SJSA1 (cell line): ENCODE results near the gene BRD4. TPM values are rescaled to one million over a fixed set of nuclear protein-coding genes. Genes with fewer than 3 reads are reported as not detected.

Source experiments
- DNase-seq, 2 experiments: peaks; one replicate each; pipeline ENCODE4 v3.0.0-alpha.2; 2015 to 2020; ENCODE audit warnings: low spot score in 2 of 2, low read depth in 1 of 2
- H3K27ac ChIP-seq: fragments of 250-450 bp; sonication (Bioruptor Pico); 2 replicates; pipeline ENCODE4 v1.5.1; 2020; ENCODE audit warnings: mild to moderate bottlenecking, moderate library complexity
- H3K27me3 ChIP-seq: fragments of 250-450 bp; sonication (Bioruptor Pico); replicated peaks from 2 replicates; pipeline ENCODE4 v1.5.1; 2020; ENCODE audit warnings: mild to moderate bottlenecking, moderate library complexity
- H3K36me3 ChIP-seq: fragments of 250-450 bp; sonication (Bioruptor Pico); 2 replicates; pipeline ENCODE4 v1.5.1; 2020; ENCODE audit warnings: mild to moderate bottlenecking
- H3K4me1 ChIP-seq: fragments of 250-450 bp; sonication (Bioruptor Pico); replicated peaks from 2 replicates; pipeline ENCODE4 v1.6.1; 2021; ENCODE audit warnings: mild to moderate bottlenecking
- H3K4me3 ChIP-seq: fragments of 250-450 bp; sonication (Bioruptor Pico); 2 replicates; pipeline ENCODE4 v1.5.1; 2020; ENCODE audit warnings: mild to moderate bottlenecking
- H3K9me3 ChIP-seq: fragments of 250-450 bp; sonication (Bioruptor Pico); replicated peaks from 2 replicates; pipeline ENCODE4 v1.5.1; 2020; ENCODE audit warnings: mild to moderate bottlenecking
- total RNA-seq: library from RNA; depleted of rRNA; stranded (reverse); fragments of >200 nt; shearing (Covaris generic); gene quantifications from 2 replicates; pipeline ENCODE4 v1.2.3, GENCODE V29; 2014; rRNA removed

BRD4 gene
- total RNA-seq, 1 experiment from 2014 or later = 15.8 TPM

- Histone ChIP-seq H3K4me1 (no peaks in the 10 kb centered on the region), H3K27me3 (no peaks in the 10 kb centered on the region), H3K36me3 (peaks cover 78% of the 10 kb centered on the region), H3K27ac (no peak overlapping the region), H3K4me3 (no peak overlapping the region), H3K9me3 (no peaks in the 10 kb centered on the region)
- no peak for DNase-seq
Measured at GRCh38 chr19:15188851-15189250, 143.5 kb downstream of the BRD4 start.

GRCh38 chr19:15187026-15188007, 145.0 kb downstream of the BRD4 start:
- Histone ChIP-seq H3K27me3 (no peaks in the 10 kb centered on the region), H3K27ac (no peak overlapping the region), H3K4me1 (no peaks in the 10 kb centered on the region), H3K4me3 (no peak overlapping the region), H3K9me3 (no peaks in the 10 kb centered on the region), H3K36me3 (peaks cover 69% of the 10 kb centered on the region)
- no peak for DNase-seq

Other genes starting within 250 kb of the BRD4 start
- 117 and 118 TPM in 2 replicates for gene SYDE1, start 225.1 kb downstream of the BRD4 start, total RNA-seq
- gene NOTCH3, start 131.5 kb downstream of the BRD4 start, total RNA-seq = 25.4 and 33.1 TPM in 2 replicates
- 0.08 TPM in 1 of 2 replicates, not detected in the other for gene EPHX3, start 100.1 kb downstream of the BRD4 start, total RNA-seq
- gene AKAP8, start 47.2 kb upstream of the BRD4 start, total RNA-seq = 10.9 and 27.5 TPM in 2 replicates
- 76.3 and 82.0 TPM in 2 replicates for gene AKAP8L, start 86.4 kb upstream of the BRD4 start, total RNA-seq
- 11.6 and 13.5 TPM in 2 replicates for gene WIZ, start 117.4 kb upstream of the BRD4 start, total RNA-seq
- not detected in 2 replicates for gene RASAL3, start 132.0 kb upstream of the BRD4 start, total RNA-seq
- gene PGLYRP2, start 147.0 kb upstream of the BRD4 start, total RNA-seq = not detected in 2 replicates
- gene CYP4F22, start 176.0 kb upstream of the BRD4 start, total RNA-seq = not detected in 2 replicates